DMS53 (cell line): ENCODE data around the gene UNC119.

ENCODE experiments used
- DNase-seq: peaks from one replicate; lab custom pipeline; 2025; lab: John Stamatoyannopoulos, UW

UNC119 gene

DNA sequence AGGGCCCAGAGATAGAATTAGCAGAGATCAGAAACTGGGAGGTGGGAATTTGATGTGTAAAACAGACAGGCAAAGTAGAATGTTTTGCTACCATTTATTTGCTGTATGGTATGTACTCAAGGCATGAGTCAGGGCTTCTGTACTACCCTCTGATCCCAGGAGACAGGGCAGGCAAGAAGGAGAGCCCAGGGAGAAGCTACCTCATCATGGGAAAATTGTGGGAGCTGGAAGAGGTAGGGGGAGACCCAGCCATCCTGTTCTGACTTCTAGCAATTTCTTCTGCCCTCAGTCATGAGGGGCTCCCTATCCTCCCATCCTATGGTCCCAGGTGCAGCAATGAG is 20.6 kb upstream of the UNC119 start:
- DNase-seq, result peak; percentile 19

DNA sequence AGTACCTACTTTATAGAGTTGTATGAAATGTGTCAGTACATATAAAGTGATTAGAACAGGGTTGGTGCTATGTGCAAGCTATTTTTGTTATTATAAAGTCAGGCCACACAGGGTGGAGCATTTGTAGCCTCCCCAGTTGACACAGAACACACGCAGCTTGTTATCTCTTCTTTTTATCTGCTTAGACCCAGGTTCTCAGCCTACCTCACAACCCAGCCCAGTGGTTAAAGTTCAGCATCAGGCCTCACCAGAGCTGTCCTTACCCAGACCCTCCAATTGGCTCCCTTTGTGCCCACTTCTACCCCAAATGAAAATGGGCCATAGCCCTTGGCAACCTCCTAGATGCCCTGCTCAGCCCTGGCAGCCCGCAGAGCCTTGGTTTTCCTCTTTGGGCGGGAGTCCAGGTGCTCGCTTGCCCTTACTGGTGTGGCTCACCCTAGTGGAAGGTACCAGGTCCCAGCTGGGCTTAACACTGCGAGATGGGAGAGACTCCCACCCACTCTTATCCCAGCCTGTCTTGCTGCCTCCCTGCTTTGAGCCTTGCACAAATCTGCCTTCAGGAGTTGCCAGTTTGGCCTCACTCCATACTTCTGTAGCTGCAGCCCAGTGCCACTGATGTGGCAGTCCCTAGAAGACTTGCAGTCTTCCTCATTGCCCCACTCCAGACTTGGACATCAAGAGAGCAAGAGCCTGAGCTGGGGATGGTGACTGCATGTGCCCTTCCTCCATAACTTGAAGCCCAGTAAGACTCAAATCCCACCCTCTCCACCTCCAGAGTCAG is 20.0 kb upstream of the UNC119 start:
- no peak for DNase-seq

DNA sequence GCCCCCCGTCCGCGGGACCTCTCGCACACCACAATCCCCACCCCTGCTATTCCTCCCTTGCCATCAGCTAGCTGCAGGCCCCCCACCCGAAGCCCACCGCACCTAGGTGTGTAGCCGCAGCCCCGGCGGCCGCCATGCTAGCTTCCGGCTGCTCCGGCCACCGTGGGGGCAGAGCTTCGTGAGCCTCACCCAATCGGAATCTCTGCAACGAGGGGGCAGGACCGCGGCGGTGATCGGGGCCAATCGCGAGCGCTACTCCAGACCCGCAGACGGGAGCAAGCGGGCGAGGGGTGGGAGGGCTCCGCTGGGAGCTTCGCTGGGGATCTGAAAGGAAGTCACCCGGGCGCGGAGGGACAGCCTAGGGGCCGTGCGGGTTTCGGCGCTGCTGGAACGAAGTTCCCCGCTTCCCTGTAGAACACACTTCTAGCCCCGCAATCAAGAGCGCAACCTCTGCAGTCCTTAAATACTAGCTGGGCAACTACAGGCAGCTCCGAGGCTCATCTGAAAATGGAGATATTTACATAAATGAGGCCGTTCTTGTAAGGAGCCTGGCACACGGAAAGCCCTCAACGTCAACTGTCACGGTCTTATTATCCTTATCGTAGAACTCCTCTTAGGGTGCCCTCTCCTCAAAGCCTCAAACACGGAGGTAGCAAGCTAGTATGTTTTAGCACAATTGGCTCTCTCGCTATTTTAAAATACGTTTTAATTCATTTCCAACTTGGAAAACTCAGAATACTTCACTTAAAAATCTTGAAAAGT is 19.1 kb upstream of the UNC119 start, which contains the start of gene PIGS:
TSS of gene PIGS (minus strand) at position 164 of the 762 bp plus-strand sequence. CDS start at position 136, 28 bp downstream.
- DNase-seq, result peak; percentile 95

DNA sequence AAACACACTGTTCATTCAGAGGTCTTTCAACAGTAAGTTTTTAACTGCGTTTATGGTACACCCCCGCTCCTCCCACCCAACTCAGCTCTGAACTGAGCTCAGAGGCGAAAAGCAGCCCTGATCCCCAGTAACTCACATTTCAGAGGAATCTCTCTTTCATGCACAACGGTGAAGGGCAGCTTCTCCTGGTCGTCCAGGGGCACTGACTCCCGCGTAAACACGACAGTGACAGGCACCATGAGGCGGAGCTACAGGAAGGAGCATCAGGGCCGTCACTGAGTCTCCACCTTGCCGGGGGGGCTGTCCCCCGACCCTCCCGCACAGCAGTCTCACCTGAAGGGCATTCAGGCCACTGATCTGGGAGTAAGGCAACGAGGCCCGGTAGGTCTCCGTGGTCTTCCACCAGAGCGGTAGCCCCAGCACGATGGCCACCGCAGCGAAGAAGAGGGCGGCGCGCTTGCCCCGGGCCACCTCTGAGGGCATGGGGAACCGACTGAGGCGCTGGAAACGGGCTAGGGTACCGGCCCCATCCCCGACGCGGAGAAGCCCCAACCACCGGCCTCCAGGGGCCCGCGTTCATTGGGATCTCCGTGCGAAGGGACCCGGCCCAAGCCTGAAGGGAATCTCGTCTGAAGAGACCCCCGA is 18.4 kb upstream of the UNC119 start:
- DNase-seq, result peak; percentile 63

DNA sequence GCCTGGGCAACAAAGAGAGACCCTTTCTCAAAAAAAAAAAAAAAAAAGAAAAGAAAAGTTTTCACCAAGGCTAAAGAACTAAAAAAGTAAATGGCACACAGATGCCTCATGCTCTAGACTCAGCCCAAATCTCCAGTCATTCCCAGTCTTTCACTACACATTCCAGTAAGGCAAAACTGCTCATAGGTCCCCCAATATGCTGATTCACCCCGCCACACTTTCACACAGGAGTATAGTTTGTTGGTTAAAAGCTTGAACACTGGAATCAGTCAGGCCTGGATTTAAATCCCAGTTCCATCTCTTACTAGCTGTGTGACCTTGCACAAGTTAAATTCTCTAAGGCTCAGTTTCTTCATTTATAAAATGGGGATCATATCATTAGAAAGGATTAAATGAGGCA is 17.0 kb upstream of the UNC119 start:
- no peak for DNase-seq

DNA sequence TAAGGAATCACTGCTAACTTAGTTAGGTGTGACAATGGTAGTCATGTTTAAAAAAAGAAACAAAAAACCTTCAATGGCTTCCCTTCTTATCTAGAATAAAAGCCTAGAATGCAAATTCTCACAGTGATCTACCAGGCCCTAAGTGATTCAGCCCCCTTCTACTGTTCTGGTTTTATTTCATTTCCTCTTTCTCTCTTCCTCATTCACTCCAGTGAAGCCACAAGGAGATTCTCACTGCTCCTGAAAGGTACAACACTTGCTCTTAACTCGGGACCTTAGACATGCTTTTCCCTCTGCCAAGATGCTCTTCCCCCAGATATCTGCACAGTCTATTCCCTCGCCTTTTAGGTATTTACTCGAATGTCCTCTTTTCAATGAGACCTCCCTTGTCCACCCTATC is 15.2 kb upstream of the UNC119 start:
- DNase-seq, result no peak

DNA sequence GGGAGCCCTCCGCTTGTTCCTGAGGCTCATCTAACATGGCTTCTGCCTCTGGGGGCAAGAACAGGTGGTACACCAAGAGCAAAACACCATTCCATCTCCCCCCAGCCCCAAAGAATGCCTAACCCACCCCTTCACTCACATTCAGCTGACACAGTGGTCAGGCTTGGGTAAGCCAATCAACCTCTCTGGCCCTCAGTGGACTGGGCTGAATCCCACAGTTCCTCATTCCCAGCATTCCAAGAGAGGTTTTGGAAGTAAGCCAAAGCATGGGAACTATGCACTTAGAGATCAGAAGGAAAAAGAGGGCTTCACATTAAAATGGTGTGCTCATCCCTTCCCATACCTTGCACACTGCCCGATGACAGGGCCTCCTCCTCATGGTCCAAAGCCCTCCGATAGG is 11.1 kb upstream of the UNC119 start:
- no peak for DNase-seq

DNA sequence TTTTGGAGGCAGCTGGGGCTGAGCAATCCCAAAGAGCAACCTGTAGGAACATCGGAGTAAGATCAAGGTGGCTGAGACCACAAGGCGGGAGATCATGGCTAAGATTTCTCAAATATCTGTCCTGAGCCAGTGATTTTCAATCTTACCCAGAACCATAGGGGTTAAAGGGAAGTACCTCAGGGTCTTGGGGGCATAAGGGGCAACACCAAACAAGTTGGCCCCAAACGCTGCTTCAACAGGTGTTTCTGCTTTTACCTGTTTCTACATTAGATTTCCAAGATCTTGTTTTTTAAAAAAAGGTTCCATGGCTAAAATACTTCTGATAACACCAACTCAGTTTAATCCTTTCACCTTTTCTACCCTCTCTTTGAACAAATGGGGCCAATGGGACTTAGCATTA is 2.6 kb upstream of the UNC119 start:
- no peak for DNase-seq

DNA sequence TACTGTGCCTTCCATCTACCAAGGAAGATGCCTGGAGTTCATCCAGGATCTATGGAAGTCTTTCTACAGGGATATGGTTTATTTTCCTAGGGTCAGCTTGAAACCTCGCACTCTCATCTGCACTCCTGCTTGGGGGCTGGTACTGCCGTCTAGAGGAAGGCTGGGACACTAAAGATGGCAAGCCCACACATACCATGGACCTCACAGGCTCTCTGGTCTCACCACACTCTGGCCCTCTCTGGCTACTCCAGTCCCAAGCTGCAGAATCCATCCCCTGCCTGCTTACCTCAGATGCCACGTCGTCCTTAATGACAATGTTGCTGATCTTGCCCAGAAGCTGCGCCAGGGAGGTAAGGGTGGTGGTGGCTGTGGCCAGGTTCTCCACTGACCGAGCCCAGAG is 2.1 kb upstream of the UNC119 start:
- no peak for DNase-seq

DNA sequence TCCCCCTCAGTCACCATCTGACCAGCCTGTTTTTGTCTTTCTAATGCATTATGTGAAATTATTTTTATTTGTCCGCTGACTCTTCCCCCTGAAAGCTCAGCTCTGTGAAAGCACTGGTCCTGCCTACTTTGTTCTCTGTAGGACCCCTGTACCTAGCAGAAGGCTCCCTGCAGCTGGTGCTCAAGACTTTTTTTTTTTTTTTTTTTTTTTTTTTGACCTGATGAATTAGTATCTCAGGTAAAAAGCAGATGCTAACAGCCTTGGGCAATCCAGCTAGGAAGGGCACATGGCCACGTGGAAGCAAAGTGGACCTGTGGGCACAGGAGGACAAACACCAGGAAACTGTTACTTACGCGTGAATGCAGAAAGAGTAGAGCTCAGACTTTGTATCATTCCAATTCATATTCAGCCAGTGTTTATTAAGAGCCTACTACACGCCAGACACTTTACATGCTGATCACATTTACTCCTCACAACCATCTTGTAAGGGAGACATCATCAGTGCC is 629 bp upstream of the UNC119 start:
- peak; percentile 31 for DNase-seq

DNA sequence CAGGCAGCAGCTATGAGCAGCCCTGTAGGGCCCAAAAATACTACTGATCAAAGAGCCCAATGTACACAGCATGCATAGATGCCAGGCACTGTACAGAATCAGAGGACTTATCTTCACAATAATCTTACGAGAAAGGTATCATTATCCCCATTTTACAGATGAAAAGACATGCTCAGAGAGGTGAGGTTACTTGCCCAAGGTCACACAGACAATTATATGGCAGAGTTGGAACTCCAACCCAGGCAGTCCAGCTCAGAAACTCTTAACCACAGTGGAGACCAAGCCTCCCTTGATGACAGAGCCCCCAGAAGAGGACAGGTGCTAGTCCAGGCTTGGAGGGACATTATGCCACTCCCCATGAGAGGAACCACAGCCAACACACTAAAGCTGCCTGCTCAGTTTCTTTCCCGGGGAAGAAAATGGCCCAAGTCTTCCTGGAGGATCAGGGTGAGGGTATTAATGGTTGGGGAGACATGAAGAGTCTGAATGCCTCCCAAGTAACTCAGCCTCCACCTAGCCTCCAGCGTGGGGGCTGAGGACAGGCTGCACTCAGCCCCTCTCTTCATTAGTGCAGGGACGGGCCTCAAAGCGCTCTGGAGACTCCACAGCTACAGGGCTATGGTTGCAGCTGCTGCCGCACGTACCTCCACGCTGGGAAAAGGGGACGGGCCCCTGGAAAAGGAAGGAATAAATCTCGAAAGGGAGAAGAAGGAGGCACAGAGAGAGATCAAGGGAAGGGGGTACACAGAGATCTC is 826 bp downstream of the UNC119 start:
- DNase-seq, result peak; percentile 53

DNA sequence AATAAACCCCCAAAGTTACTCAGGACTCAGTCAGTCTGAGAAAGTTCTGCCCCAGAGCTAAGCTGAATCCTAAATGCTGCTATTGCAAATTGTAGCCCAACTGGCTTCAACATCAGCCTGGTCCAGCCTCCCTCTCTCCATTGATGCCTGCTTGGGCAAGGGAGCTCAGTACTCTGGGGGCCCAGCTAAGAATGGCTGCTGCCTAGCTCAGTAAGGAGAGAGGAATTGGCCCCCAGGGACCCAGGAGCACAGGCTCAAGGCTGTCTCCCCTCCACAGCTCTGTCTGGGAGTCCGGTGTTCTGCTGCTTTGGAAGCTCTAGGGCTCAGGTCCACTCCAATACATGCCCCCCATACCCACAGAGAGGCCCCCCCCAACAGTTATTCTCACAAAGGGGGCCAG is 1.6 kb downstream of the UNC119 start:
- no peak for DNase-seq

DNA sequence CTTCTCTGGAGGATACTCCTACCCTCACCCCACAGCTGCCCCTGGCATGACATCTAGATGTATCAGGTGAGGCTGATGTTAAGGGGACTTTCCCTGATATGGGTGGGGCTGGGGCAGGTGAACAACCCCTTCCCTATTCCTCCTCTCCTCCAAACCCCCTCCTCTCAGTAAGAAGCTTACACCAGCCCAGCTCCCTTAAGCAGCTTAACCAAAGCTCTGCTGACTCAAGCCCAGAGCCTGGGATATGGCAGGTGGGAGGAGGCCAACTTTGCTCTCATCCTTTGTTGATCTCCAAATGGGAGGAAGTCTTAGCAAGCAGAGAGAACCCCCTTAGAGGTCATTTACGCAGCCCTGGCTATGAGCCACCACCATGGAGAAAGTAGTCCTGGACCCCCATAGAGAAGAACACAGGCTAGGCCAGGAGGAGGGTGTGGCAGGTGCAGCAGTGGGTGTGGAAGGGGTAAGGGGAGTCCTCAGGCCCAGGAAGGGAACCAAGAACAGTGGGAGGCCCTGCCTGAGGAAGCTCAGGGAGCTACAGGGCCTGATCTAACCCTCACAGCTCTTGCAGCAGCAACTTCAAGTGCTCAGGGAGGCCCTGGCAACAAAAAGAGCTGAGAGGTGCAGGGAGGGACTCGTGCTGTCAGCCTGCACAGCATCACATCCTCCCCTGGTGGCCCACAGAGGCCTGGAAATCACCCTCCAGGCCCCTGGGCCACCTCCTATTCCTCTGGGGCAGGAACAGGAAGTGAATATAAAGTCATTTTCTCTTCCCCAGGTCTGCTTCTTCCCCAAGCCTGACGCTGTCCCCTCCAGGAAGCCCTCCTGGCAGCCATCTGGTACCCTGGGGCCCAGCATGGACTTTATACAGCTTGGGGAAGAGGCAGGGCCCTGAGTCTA is 2.9 kb downstream of the UNC119 start:
- DNase-seq, result no peak

DNA sequence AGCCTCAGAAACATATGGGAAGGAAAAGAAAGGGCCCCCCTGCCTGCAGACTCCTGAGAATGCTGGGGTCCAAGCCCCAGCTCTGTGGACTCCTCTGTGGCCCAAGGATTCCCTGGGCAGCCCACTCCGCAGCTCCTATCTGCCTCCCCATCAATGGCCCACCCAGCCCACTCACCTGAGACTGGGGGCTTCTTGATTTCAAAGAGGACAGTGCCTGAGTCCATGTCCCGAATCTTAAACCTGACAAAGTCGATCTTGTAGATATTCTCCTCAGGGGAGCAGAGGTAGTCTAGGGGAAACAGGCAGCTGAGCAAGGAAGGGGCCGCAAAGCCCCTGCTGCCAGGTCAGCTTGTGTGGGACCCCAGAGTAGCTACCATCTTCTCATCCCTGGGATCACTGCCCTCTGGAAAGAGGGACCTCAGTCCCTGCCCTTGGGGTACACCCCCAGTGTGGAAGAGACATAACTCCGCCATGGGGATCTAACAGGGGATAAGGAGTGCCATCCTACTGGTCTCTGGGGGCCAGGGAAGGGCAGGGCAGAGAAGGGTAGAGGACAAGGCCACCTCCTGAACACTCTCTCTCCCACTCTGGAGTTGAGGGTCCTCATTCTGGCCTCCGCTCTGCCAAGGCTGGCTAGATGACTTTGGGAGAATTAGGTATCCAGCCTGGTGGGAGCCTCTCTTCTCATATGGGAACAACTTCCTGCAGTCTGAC is 3.9 kb downstream of the UNC119 start:
- DNase-seq, result no peak

DNA sequence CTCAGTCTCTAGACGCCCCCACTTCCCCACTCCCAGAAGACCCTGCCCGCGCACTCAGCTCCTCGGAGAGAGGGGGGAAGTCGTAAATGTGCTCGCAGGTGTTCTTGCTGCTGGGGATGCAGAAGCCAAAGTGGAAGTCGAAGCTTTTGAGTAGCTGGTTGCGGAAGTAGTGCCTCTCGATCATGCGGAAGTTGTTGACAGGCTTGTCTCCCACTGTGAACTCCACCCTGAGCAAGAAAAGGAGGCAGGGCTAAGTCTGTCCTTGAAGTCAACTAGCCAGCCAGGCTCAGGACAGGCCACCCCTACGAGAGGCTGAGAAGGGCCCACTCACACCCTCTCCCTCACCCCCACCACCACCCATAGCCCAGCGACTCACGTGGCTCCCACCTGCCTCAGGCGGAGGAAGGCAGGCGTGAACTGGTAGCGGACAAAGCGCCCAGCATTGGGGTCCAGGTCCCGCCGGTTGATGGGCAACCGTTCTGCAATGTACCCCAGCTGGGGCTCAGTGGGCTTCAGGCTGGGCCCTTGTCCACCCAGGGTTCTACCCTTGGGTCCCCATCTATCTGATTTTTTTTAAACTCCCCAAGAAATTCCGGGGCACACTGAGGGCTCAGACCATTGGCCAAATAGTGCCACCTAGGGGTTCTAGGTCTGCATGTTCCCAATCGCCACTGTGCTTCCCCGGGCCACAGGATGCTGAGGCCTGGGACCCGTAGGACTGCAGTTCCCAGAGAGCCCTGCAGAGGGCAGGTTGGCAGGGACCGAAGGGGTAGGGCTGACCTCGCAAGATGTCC is 4.6 kb downstream of the UNC119 start:
- peak; percentile 81 for DNase-seq

DNA sequence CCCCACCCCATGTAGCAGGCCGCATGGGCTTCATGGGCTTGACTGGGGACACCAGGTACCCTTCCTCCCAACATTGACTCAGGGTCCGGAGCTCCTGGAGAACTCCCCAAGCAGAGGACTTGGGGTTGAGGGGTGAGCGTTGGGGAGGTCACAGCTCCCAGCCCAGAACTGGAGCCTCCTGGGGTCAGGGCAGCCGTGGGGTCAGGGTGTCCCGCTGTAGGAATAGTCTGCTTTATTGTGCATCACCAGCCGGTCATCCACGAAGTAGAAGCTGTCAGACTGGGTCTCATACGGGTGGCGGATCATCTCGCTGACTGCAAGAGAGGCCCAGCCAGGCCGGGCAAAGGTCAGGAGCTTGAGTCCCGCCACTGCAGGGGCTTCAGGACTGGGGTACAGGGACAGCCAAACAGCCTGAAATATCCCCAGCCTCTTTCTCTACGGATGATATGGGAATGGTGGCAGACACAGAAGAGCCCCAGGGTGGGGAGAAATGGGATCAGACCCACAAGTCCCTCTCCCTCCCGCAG is 5.3 kb downstream of the UNC119 start:
- DNase-seq, result no peak

DNA sequence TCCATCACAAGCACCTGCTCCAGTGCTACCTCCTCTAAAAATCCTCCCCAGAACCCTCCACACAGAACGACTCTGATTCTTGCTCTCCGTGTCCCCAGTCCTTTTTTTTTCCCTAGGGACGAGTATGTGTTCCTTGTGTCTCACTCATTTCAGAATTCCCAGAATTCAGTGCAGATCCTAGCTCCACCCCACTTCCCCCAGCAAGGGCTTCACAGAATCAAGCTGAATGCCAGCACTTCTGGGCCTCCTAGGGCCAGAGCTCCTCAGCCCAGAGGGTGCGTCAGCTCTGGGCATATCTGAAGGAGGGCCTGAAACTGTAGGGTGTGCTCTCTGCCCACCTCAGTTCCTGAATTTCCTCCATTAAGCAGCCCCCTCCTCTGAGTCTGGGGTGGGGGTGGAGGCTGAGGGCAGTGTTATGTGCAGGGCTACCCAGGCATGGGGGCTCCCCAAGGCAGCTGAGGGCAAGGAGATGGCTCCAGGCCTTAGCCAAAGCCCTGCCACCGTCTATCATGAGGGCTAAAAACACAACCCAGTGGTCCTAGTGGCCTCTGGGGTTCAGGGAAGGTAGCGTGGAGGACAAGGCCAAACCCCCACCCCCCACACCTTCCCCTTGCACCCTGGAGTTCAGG is 6.5 kb downstream of the UNC119 start:
- DNase-seq, result no peak

DNA sequence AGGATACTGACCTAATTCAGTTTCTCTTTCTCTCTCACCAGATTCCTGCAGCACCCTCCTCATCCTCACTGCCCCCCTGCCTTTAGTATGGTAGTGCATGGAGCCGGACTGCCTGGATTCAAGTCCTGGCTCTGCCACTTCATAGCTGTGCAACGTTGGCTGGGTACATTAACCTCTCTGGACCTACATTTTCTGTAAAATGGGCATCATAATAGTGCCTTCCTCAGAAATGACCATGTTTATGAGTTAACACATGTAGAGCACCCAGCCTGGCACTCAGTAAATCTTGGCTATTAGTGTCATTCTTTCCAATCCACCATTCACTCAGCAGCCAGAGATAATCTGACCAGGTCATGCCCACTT is 7.3 kb downstream of the UNC119 start:
- no peak for DNase-seq
